Activated naive CD8-positive, alpha-beta T cell (primary cell): ENCODE results near the gene SLC35B1.
A peak's percentile ranks its signal among the peaks of the same experiment; 100 is the strongest.

Experiments used
- H3K27ac Mint-ChIP-seq: one replicate; pipeline ENCODE4 v1.8.0; 2021; ENCODE audit warnings: mixed read lengths
- H3K27me3 Mint-ChIP-seq: one replicate; pipeline ENCODE4 v1.8.0; 2021; ENCODE audit warnings: mixed read lengths
- H3K36me3 Mint-ChIP-seq: one replicate; pipeline ENCODE4 v1.8.0; 2021; ENCODE audit warnings: mixed read lengths
- H3K4me1 Mint-ChIP-seq: one replicate; pipeline ENCODE4 v1.8.0; 2021; ENCODE audit warnings: low read depth, mixed read lengths
- H3K4me3 Mint-ChIP-seq: one replicate; pipeline ENCODE4 v1.8.0; 2021; ENCODE audit warnings: mild to moderate bottlenecking, mixed read lengths
- H3K9me3 Mint-ChIP-seq: one replicate; pipeline ENCODE4 v1.8.0; 2021; ENCODE audit warnings: low read depth, mixed read lengths

The SLC35B1 gene, protein sequence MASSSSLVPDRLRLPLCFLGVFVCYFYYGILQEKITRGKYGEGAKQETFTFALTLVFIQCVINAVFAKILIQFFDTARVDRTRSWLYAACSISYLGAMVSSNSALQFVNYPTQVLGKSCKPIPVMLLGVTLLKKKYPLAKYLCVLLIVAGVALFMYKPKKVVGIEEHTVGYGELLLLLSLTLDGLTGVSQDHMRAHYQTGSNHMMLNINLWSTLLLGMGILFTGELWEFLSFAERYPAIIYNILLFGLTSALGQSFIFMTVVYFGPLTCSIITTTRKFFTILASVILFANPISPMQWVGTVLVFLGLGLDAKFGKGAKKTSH

DNA sequence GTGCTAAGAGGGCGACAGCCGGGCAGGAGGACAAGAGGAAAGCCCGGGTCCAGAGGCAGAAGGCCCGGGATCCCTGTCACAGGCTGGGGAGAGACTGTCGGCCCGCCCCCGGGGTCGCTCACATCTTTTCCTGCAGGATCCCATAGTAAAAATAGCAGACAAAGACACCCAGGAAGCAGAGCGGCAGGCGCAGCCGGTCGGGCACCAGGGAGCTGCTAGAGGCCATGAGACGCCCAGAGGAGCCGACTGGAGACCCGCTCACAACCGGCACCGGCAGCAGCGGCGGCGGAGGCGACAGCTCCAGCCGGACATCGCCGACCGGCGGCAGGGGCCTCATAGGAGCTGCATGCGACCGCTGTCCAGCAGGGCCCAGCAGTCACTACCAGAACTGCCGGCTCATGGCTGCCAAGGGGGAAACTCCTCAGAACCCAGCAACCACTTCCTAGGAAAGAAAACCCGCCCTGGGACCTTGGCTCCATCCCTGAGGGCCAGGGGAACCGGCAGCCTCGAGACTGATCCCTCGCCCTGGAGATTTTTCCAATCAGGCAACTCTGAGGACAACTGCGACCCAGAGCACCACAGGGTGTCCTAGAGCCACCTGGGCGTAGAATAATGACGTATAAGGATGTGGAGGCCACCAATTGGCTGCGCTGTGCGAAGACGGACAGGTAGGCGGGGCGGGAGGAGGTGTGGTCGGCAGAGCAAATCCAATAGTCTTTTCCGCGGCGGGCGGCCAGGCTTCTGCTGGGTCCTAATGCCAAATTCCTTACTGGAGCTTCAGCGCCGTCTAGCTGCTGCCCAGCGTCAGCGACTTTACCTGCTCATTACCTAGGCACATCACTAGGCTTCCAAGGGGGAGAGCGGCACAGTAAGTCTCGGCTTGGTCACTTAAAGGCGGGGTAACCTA, at the start of gene SLC35B1:
Gene SLC35B1, minus strand, starts transcription at position 357 of the 907 bp plus-strand sequence. Its CDS starts 131 bp downstream, at position 226.
- Mint-ChIP-seq H3K4me1 (peaks cover 36% of the 10 kb centered on the region), H3K36me3 (peaks cover 2% of the 10 kb centered on the region), H3K9me3 (no peaks in the 10 kb centered on the region), H3K27ac (peak within 1 kb of the TSS; percentile 99), H3K27me3 (no peaks in the 10 kb centered on the region), H3K4me3 (peak within 1 kb of the TSS; percentile 97)

DNA sequence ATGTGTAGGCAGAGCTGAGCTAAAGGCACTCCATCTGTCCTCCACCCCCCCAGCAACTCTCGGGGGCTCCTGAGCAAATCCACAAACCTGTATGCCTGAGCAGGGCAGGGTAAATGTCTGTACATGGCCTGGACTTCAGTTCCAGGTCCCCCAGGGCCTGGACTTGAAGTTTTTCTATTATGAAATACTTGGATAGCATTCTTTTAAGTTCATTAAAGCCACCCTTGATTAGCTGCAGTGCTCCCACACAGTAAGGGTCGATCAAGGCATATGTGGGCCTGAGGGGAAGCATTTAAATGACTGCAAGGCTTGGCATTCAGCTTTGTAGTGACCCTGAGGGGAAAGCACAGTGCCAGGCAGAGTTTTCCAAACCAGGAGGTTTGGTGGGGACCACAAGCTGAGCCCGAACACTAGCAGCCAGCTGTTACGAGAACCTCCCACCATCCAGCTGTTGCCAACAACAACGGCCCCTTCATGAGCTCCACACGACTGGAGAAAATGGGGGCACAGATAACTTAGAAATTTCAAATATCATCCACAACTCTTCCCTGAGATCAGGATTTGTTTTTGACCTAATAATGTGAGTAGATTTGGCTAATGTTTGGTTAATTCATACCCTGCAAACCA, 49.5 kb upstream of the SLC35B1 start:
- Mint-ChIP-seq H3K36me3 (no peaks in the 10 kb centered on the region), H3K27ac (peak overlapping the region; percentile 62), H3K9me3 (no peaks in the 10 kb centered on the region), H3K4me1 (peaks cover 87% of the 10 kb centered on the region), H3K27me3 (no peaks in the 10 kb centered on the region), H3K4me3 (peak overlapping the region; percentile 8)

DNA sequence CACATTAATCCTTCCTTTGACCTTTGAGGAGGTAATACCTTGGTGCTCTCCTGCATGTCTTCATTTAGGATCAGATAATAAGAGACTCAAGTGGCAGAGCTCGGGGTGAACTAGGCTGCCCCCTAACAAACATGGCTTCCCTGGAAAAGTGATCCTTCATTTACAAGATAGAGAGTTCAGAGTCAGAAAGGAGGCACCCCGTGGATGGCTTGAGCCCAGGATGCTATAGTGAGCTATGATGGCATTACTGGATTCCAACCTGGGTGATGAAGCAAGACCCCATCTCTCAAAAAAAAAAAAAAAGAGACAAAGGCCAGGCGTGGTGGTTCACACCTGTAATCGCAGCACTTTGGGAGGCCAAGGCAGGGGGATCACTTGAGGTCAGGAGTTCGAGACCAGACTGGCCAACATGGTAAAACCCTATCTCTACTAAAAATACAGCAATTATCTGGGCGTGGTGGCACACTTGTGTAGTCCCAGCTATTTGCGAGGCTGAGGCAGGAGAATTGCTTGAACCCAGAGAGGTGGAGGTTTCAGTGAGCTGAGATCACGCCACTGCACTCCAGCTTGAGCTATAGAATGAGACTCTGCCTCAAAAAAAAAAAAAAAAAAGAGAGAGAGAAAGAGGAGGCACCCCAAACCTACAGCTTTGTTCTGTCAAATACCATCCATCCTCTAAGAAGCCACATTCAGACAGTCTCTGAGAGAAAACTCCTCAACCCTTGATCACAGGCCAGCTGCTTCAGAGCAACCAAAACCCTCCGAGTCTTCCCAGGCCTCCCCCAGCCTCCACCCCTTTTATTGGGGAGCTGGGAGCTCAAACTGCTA, 48.8 kb upstream of the SLC35B1 start:
- Mint-ChIP-seq H3K4me3 (no peak overlapping the region), H3K9me3 (no peaks in the 10 kb centered on the region), H3K27me3 (no peaks in the 10 kb centered on the region), H3K4me1 (peaks cover 83% of the 10 kb centered on the region), H3K27ac (peak overlapping the region; percentile 61), H3K36me3 (no peaks in the 10 kb centered on the region)

DNA sequence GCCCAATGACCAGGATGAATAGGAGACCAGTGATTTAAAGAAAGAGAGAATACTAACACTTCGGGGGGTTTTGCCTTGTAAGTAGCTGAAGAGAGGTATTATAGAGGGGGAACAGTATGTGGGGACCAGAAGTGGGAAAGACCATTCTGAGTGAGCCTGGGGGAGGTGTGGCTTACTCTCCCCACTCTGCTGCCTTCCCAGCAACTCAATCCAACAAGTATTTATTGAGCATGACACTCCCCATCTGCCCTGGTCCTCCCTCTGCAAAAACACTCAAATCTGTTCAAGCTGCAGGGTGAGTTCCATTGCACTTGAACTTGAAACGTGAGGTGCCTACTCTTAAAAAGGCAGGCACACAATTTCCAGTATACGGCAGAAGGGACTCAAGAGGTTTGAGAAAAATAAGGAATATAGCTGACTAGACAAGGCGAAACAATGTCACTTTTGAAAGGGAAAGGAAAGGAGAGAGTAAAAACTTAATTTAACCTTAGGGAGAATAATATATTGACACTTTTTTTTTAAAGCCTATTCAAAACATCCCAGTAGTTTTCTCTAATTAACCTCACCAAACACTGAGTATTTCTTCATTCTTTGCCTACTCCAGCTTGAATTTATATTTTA, 48.0 kb upstream of the SLC35B1 start:
- H3K36me3 Mint-ChIP-seq, result no peaks in the 10 kb centered on the region
- peaks cover 77% of the 10 kb centered on the region for H3K4me1 Mint-ChIP-seq
- H3K27me3 Mint-ChIP-seq, result no peaks in the 10 kb centered on the region
- no peak overlapping the region for H3K4me3 Mint-ChIP-seq
- H3K27ac Mint-ChIP-seq, result peak overlapping the region; percentile 61
- no peaks in the 10 kb centered on the region for H3K9me3 Mint-ChIP-seq

DNA sequence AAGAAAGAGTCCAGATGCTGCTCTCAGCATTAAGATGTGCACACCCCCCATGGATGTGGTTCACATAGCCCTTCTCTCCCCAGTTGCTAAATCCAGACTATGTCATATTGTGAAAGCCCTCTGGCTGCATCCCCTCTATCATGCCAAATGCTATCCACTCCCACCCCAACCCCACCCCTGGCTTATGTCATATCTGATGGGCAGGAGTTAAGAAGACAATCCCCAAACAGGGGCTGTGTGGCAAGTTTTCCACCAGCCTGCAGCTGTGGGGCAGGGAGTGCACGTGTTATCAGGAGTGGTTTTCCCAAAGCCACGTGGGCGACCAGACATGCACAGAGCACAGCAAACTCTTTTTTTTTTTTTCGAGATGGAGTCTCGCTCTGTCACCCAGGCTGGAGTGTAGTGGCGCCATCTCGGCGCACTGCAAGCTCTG, 46.2 kb upstream of the SLC35B1 start:
- H3K4me1 Mint-ChIP-seq, result peaks cover 71% of the 10 kb centered on the region
- no peak overlapping the region for H3K4me3 Mint-ChIP-seq
- peak overlapping the region; percentile 81 for H3K27ac Mint-ChIP-seq
- H3K9me3 Mint-ChIP-seq, result no peaks in the 10 kb centered on the region
- no peaks in the 10 kb centered on the region for H3K27me3 Mint-ChIP-seq
- H3K36me3 Mint-ChIP-seq, result no peaks in the 10 kb centered on the region

DNA sequence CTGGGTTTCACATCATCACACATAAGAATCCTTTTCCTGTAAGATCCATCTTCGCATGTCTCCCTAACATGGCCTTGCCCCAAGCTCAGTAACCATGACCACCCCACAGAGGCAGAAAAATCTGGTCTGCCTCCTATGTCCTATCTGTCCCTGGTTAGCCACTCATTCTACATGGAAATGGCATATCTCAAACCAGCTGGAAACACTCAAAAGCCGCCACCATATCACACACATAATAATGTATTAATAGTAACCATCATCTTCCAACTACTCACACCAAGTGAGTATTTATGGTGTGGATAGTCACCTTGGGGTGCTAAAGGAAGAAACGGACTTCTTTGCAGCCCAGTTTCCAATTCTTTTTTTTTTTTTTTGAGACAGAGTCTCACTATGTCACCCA, 44.7 kb upstream of the SLC35B1 start:
- peaks cover 76% of the 10 kb centered on the region for H3K4me1 Mint-ChIP-seq
- no peak overlapping the region for H3K4me3 Mint-ChIP-seq
- no peaks in the 10 kb centered on the region for H3K27me3 Mint-ChIP-seq
- H3K36me3 Mint-ChIP-seq, result no peaks in the 10 kb centered on the region
- H3K9me3 Mint-ChIP-seq, result no peaks in the 10 kb centered on the region
- peak overlapping the region; percentile 91 for H3K27ac Mint-ChIP-seq

DNA sequence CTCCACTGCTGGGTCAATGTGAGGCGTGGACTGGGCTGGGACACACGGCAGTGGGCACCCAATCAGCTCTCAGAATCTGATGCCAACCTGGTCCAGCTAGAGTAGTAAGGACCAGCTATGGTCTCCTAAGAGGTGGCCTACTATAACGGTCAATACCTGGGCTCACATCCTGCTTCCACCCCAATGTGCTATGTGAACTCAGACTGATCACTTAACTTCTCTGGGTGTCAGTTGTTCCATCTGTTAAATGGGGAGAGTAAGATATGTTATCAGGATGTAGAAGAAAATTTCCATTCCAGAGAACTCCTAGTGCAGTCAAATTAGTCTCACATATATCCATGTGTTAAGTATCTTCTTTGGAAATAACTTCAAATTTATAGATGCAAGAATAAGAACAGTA, 42.0 kb upstream of the SLC35B1 start:
- H3K4me1 Mint-ChIP-seq, result peaks cover 79% of the 10 kb centered on the region
- no peak overlapping the region for H3K4me3 Mint-ChIP-seq
- H3K9me3 Mint-ChIP-seq, result no peaks in the 10 kb centered on the region
- peak overlapping the region; percentile 94 for H3K27ac Mint-ChIP-seq
- H3K27me3 Mint-ChIP-seq, result no peaks in the 10 kb centered on the region
- no peaks in the 10 kb centered on the region for H3K36me3 Mint-ChIP-seq

DNA sequence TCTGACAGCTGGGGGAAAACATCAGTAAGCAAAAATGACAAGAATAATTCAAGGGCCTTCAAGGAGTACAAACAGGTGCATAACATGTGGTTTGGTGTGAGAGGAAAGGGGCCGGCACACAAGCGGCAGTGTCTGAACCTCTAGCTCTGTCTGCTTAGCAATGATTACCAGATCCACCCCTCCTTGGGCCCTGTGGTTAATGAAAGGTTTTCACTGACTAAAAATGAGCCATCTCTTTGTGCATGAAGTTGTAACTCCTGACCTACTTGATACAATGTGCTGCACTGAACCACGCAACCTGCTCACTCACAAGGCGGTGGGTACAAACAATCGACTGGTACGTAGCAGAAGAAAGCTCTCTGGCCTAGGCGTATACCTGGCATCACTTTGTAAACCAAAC, 41.0 kb upstream of the SLC35B1 start:
- Mint-ChIP-seq H3K9me3 (no peaks in the 10 kb centered on the region), H3K4me1 (peaks cover 76% of the 10 kb centered on the region)

DNA sequence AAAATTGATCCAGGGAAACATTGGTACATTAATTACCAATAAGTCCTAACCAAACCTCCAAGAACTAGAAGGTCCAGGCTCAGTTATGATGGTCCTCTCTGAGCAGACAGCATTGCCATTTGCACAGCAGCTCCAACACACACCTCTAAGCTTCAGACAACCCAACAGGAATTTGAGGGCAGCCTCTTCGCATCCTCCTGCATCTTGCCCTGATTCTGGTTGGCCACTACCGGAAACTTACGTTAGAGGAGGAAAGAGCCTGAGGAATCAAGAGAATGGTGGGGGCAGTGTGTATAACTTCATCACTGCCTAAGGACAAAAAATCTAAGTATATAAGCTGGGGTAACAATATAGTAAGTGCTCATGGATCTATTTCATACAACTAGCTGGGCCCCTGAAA, 40.5 kb upstream of the SLC35B1 start:
- H3K27me3 Mint-ChIP-seq, result no peaks in the 10 kb centered on the region
- H3K4me1 Mint-ChIP-seq, result peaks cover 74% of the 10 kb centered on the region
- no peaks in the 10 kb centered on the region for H3K36me3 Mint-ChIP-seq
- H3K27ac Mint-ChIP-seq, result peak overlapping the region; percentile 94
- H3K9me3 Mint-ChIP-seq, result no peaks in the 10 kb centered on the region
- peak overlapping the region; percentile 72 for H3K4me3 Mint-ChIP-seq

More for the DNA sequence above, 41.0 kb upstream of the SLC35B1 start:
- peak overlapping the region; percentile 94 for H3K27ac Mint-ChIP-seq
- H3K4me3 Mint-ChIP-seq, result peak overlapping the region; percentile 72
- H3K36me3 Mint-ChIP-seq, result no peaks in the 10 kb centered on the region
- H3K27me3 Mint-ChIP-seq, result no peaks in the 10 kb centered on the region

DNA sequence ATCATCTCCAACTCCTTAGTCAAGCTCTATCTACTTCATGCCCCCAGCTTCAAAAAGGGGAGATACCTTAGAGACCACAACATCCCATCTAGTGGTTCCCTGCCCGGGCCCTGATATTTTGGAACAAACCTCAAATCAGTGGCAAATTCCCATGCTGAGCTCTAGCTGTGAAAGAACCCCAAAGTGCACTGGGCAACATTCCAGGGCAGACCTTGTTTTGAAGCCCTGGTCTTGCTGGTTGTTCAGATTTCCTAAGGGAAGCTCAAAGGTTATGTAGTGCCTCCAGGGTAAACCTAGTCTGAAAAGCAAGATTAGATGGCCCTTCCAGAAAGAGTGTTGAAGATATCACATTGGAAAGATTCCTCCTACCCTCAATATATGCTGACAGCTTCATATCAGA, 39.9 kb upstream of the SLC35B1 start:
- Mint-ChIP-seq H3K4me3 (peak overlapping the region; percentile 72), H3K36me3 (no peaks in the 10 kb centered on the region), H3K4me1 (peaks cover 75% of the 10 kb centered on the region)

DNA sequence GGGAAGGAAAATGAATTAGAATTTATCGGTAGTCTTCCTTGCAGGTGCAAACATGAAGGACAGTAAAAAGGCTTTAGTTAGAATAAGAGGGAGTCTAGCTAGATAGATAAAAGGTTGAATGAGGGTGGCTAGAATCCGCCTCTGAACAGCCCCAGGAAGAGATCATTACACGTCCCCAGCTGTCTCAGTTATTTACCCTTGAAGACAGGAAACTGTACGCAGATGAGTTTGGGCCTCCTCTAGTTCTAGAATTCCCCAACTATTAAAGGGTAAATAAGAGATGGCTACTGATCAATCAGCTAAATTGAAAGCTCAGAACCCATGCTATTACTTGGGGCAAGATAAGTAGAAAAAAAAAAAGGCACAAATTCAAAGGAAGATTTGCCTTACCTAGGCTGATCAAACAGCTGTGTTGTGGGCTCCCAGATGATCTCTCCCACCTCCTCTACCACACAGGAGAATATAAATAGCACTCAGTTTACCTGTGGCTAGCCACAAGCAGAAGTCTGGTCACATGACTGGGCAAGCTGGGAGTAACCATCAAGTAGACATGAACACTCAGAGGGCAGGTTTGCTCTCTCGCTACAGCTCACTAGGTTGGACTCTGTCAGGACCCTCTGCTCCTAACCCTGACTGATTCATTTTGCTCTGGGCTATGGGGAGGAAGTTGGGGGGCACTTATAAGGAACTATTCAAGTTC, 39.2 kb upstream of the SLC35B1 start:
- Mint-ChIP-seq H3K4me1 (peaks cover 75% of the 10 kb centered on the region), H3K9me3 (no peaks in the 10 kb centered on the region), H3K27me3 (no peaks in the 10 kb centered on the region), H3K27ac (peak overlapping the region; percentile 94), H3K4me3 (peak overlapping the region; percentile 72), H3K36me3 (no peaks in the 10 kb centered on the region)

More for the DNA sequence above, 39.9 kb upstream of the SLC35B1 start:
- peak overlapping the region; percentile 94 for H3K27ac Mint-ChIP-seq
- H3K27me3 Mint-ChIP-seq, result no peaks in the 10 kb centered on the region
- no peaks in the 10 kb centered on the region for H3K9me3 Mint-ChIP-seq

DNA sequence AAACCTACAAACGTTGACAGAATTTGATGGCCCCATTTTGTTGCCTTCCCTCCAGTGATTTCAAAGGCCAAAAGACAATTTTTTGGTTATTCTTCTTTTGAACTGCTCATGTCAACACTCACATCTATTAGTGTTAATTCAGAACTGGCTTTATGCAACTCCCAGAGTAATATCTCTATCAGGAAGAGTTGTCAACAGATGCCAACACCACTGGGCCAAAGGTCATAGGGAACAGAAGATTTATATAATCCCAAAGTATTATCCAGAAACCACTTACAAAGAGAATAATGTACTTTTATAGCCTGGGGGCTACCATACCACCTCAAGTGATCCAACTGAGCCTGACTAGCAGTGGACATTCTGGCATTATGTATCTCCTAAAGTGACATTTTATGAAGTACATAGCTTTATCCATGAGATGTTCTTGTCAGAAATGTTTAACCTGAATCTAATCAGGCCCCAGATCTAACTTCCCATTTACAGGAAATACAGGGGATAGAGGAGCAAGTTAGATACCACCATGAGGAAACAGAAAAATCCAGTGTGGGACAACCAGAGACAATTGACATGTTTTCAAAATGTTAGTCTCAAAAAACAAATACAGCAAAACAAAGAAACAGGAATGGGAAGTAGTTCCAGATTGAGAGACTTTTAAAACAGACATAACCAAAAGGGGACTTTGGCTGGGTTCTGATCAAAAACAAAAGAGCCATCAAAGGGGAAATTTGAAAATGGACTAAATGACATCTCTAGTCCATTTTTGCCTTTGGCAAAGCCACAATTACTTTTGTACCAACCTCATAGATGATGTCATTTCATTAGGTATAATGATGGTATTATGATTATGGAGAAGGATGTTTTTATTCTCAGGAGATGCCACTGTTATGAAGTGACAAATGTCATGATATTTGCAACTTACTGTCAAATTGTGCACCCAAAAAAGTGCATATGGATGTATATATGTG, 37.7 kb upstream of the SLC35B1 start:
- Mint-ChIP-seq H3K4me3 (peak overlapping the region; percentile 72), H3K27me3 (no peaks in the 10 kb centered on the region), H3K36me3 (peaks cover 2% of the 10 kb centered on the region), H3K27ac (peak overlapping the region; percentile 94), H3K9me3 (no peaks in the 10 kb centered on the region), H3K4me1 (peaks cover 87% of the 10 kb centered on the region)
